Vagina (tissue), 2 donors: ENCODE measurements around the gene RILP. TPM values are rescaled to one million over a fixed set of nuclear protein-coding genes. Genes with fewer than 3 reads are reported as not detected.

Experiments used
- DNase-seq, 2 donors: peaks; one replicate each; pipeline ENCODE4 v3.0.0-alpha.2; 2017; ENCODE audit errors: extremely low spot score in 2 of 2
- H3K27ac ChIP-seq: fragments of 200-600 bp; sonication (generic); one replicate; pipeline ENCODE4 v1.5.1; 2019
- H3K27me3 ChIP-seq: fragments of 200-600 bp; sonication (generic); one replicate; pipeline ENCODE4 v1.5.1; 2019
- H3K36me3 ChIP-seq, 2 donors: fragments of 200-600 bp; sonication (generic); one replicate each; pipeline ENCODE4 v1.5.1; 2017 to 2019
- H3K4me1 ChIP-seq: fragments of 200-600 bp; sonication (generic); one replicate; pipeline ENCODE4 v1.5.1; 2019
- H3K4me3 ChIP-seq, 2 donors: fragments of 200-600 bp; sonication (generic); 1 replicate in 1 of 2; 2 replicates in 1 of 2; pipeline ENCODE4 v1.5.1; 2016 to 2019
- H3K9me3 ChIP-seq: fragments of 200-600 bp; sonication (generic); one replicate; pipeline ENCODE4 v1.5.1; 2019
- CTCF ChIP-seq, 3 experiments: fragments of 450-650 bp in 2 of 3; fragments of 200-600 bp in 1 of 3; sonication (generic) in 1 of 3; IDR thresholded peaks; one replicate each; pipeline ENCODE4 v1.5.1; 2017 to 2019; ENCODE audit warnings: antibody characterized with exemption in 3 of 3, mild to moderate bottlenecking in 2 of 3, moderate library complexity in 2 of 3
- POLR2A ChIP-seq, 2 donors: fragments of 450-650 bp; IDR thresholded peaks; one replicate each; pipeline ENCODE4 v1.6.1; 2017; ENCODE audit warnings: antibody characterized with exemption in 2 of 2, mild to moderate bottlenecking in 2 of 2, moderate library complexity in 2 of 2
- POLR2AphosphoS5 ChIP-seq, 2 donors: sonication (generic); formaldehyde crosslinking; IDR thresholded peaks; one replicate each; pipeline ENCODE4 v1.9.0; 2017; ENCODE audit warnings: antibody characterized with exemption in 2 of 2, mild to moderate bottlenecking in 2 of 2, low read depth in 1 of 2; ENCODE audit not compliant: insufficient read depth in 1 of 2
- intact Hi-C: fragments of 100-400 bp; cut with DNase I; formaldehyde crosslinking; loops from one replicate; pipeline ENCODE4 v1.15.1; 2023
- total RNA-seq: library from RNA; depleted of rRNA; stranded (reverse); fragments of >200 nt; gene quantifications from one replicate; pipeline ENCODE4 v1.2.3, GENCODE V29; 2016

Gene RILP
- total RNA-seq, 1 donor from 2014 or later, result 7.1 TPM

DNA sequence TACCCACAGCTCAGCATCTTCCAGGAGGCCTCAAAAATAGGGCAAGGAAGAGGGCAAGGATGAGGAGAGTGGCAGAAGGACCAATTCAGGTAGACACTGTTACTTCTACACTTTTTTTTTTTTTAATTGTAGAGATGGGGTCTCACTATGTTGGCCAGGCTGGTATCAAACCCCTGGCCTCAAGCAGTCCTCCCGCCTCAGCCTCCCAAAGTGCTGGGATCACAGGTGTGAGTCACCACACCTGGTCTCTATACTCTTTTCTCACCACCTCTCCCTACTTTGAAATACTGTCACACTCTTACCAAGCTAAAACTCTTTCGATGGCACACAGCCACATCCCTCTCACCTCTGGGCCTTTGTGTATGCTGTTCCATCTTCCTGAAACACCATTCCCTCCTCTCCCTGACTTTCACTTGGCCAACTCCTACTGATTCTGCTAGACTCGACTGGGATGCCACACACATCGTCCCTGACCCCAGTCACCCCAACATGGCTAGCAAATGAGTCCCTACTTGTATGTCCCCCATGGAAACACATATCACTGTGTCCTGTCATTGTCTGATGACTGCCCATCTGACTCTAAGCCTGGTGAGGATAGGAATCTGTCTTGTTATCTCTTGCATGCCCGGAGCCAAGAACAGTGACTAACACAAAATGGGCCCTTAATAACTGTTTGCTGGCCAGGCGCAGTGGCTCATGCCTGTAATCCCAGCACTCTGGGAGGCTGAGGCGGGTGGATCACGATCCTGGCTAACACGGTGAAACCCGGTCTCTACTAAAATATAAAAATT is 13.8 kb downstream of the RILP start:
- no peak for TF ChIP-seq CTCF (IDR thresholded peaks at IDR 0.05)
- no peak for TF ChIP-seq POLR2A (IDR thresholded peaks at IDR 0.05)
- no peak for TF ChIP-seq POLR2AphosphoS5 (IDR thresholded peaks at IDR 0.05; ENCODE audit: insufficient read depth in 1 of 2, low read depth in 1 of 2)
- no peak overlapping the region for H3K4me3 ChIP-seq
- H3K27ac ChIP-seq, result no peak overlapping the region
- DNase-seq, result no peak
- intact Hi-C loops, result no loop called here
- H3K27me3 ChIP-seq, result no peaks in the 10 kb centered on the region
- no peaks in the 10 kb centered on the region for H3K4me1 ChIP-seq
- H3K9me3 ChIP-seq, result no peaks in the 10 kb centered on the region
- no peaks in the 10 kb centered on the region for H3K36me3 ChIP-seq

GRCh38 chr17:1634841-1635650 is 14.6 kb downstream of the RILP start:
- intact Hi-C loops, result no loop called here
- no peak for TF ChIP-seq POLR2AphosphoS5 (IDR thresholded peaks at IDR 0.05; ENCODE audit: insufficient read depth in 1 of 2, low read depth in 1 of 2)
- TF ChIP-seq POLR2A (IDR thresholded peaks at IDR 0.05), result no peak
- no peak for TF ChIP-seq CTCF (IDR thresholded peaks at IDR 0.05)
- H3K4me3 ChIP-seq, result no peak overlapping the region
- no peak overlapping the region for H3K27ac ChIP-seq
- peaks cover under 1% of the 10 kb centered on the region for H3K4me1 ChIP-seq
- DNase-seq, result no peak
- no peaks in the 10 kb centered on the region for H3K9me3 ChIP-seq
- no peaks in the 10 kb centered on the region for H3K36me3 ChIP-seq
- H3K27me3 ChIP-seq, result no peaks in the 10 kb centered on the region

- Histone ChIP-seq H3K27me3 (no peaks in the 10 kb centered on the region), H3K36me3 (no peaks in the 10 kb centered on the region), H3K4me3 (no peak overlapping the region), H3K4me1 (peaks cover 16% of the 10 kb centered on the region), H3K9me3 (no peaks in the 10 kb centered on the region), H3K27ac (no peak overlapping the region)
- TF ChIP-seq POLR2AphosphoS5 (IDR thresholded peaks at IDR 0.05; ENCODE audit: insufficient read depth in 1 of 2, low read depth in 1 of 2) (no peak), POLR2A (IDR thresholded peaks at IDR 0.05) (no peak), CTCF (IDR thresholded peaks at IDR 0.05) (no peak)
- DNase-seq, result no peak
- intact Hi-C loops, result no loop called here
These were observed 19.0 kb downstream of the RILP start for GRCh38 chr17:1630662-1631061.

DNA sequence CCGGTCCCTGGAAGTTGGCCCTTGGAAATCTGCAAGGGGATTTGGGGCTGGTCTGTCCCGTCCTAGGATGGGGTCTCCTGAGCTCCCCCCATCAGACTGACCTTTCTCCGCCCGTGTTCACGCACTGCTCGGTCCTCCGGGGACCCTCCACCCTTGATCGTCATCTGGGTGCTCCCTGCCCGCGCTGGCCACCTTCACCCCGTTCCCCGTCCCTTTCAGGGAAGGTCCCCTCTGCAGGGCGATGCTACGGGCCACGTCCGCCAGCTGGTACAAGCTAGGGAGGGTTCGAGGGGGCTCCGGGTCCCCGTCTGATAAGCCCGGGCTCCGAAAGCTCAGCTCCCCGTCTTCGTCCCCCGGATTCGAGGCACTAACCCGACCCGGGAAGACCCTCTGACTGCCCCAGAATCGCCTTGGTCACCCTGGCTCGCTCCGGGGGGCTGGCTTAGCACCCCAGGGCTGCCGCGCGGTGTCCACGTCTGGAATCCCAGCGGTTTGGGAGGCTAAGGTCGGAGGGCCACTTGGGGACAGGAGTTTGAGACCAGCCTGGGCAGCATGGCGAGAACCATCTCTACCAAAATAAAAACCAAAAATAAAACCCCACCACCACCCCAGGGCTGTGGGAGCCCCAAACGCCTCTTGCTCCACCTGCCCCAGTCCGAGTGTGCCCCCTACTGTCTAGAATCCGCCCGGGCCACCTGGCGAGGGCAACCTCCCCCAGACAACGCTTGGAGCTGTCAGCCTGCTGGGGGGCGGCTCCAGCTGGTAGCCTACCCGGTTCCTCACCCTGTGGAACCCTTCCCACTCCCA is 20.0 kb downstream of the RILP start:
- TF ChIP-seq POLR2AphosphoS5 (IDR thresholded peaks at IDR 0.05; ENCODE audit: insufficient read depth in 1 of 2, low read depth in 1 of 2), result no peak
- TF ChIP-seq CTCF (IDR thresholded peaks at IDR 0.05), result peak in 2 of 3 experiments; percentile 31 to 34
- H3K4me1 ChIP-seq, result peaks cover 16% of the 10 kb centered on the region
- no peaks in the 10 kb centered on the region for H3K27me3 ChIP-seq
- H3K27ac ChIP-seq, result peak overlapping the region; percentile 95
- no peaks in the 10 kb centered on the region for H3K36me3 ChIP-seq
- no peak for DNase-seq
- H3K9me3 ChIP-seq, result no peaks in the 10 kb centered on the region
- H3K4me3 ChIP-seq, result peak overlapping the region; percentile 69 to 96
- intact Hi-C loops, result loop anchor here (2.0 kb wide), 1 partner anchor 55 kb away; no protein-coding TSS in a partner anchor
